ENCODE data around the gene THBS4.

The THBS4 gene

GRCh38 chr5:80048084-80048780 lies 13.1 kb downstream of the THBS4 start:
- no peak for DNase-seq (ENCODE audit: low spot score)

GRCh38 chr5:80052464-80052863 lies 17.3 kb downstream of the THBS4 start:
- no peak for DNase-seq (ENCODE audit: low spot score)

- DNase-seq (ENCODE audit: low spot score): no peak
Measured at GRCh38 chr5:80054682-80055081, 19.5 kb downstream of the THBS4 start.

GRCh38 chr5:80055491-80056170 lies 20.5 kb downstream of the THBS4 start:
- DNase-seq (ENCODE audit: low spot score): no peak

GRCh38 chr5:80057099-80057498 lies 22.0 kb downstream of the THBS4 start:
- no peak for DNase-seq (ENCODE audit: low spot score)

GRCh38 chr5:80057921-80058320 lies 22.8 kb downstream of the THBS4 start:
- DNase-seq (ENCODE audit: low spot score): no peak

GRCh38 chr5:80059354-80059980 lies 24.3 kb downstream of the THBS4 start:
- DNase-seq (ENCODE audit: low spot score): no peak

- DNase-seq (ENCODE audit: low spot score): no peak
Measured at GRCh38 chr5:80060966-80061365, 25.8 kb downstream of the THBS4 start.

GRCh38 chr5:80061547-80061946 lies 26.4 kb downstream of the THBS4 start:
- no peak for DNase-seq (ENCODE audit: low spot score)

GRCh38 chr5:80064124-80064523 lies 29.0 kb downstream of the THBS4 start:
- DNase-seq (ENCODE audit: low spot score): no peak

GRCh38 chr5:80067016-80067415 lies 31.9 kb downstream of the THBS4 start:
- DNase-seq (ENCODE audit: low spot score): no peak

- DNase-seq (ENCODE audit: low spot score): no peak
Measured at GRCh38 chr5:80067531-80068245, 32.5 kb downstream of the THBS4 start.

GRCh38 chr5:80068246-80068636 lies 33.1 kb downstream of the THBS4 start:
- no peak for DNase-seq (ENCODE audit: low spot score)

GRCh38 chr5:80068775-80069174 lies 33.6 kb downstream of the THBS4 start:
- no peak for DNase-seq (ENCODE audit: low spot score)

- no peak for DNase-seq (ENCODE audit: low spot score)
Measured at GRCh38 chr5:80069251-80069800, 34.2 kb downstream of the THBS4 start.

GRCh38 chr5:80069918-80070318 lies 34.8 kb downstream of the THBS4 start:
- no peak for DNase-seq (ENCODE audit: low spot score)

GRCh38 chr5:80070338-80071056 lies 35.3 kb downstream of the THBS4 start:
- no peak for DNase-seq (ENCODE audit: low spot score)

- DNase-seq (ENCODE audit: low spot score): no peak
Measured at GRCh38 chr5:80071510-80072021, 36.4 kb downstream of the THBS4 start.

GRCh38 chr5:80072103-80073073 lies 37.2 kb downstream of the THBS4 start:
- no peak for DNase-seq (ENCODE audit: low spot score)

All from globus pallidus (tissue), 1 donor.